GM13977 (cell line): Measurements from ENCODE around the gene IFT20.
A peak's percentile ranks its signal among the peaks of the same experiment; 100 is the strongest.

Source experiments
- DNase-seq: peaks from one replicate; pipeline ENCODE4 v3.0.0; 2012; ENCODE audit warnings: low spot score
- in situ Hi-C: fragments of 300-500 bp; cut with MboI; formaldehyde crosslinking; loops from one replicate; pipeline ENCODE4 v1.12.0; 2022; ENCODE audit warnings: low sequenced_read_pairs, low pct_unique_long_range_greater_than_20kb, mixed read lengths, inconsistent platforms; ENCODE audit not compliant: unreplicated experiment
- TF ChIP-seq, protein P1 (sequence below): IDR thresholded peaks from 2 replicates; pipeline ENCODE4 v1.5.1; 2012; ENCODE audit warnings: mild to moderate bottlenecking, control low read depth; ENCODE audit not compliant: insufficient read depth; ENCODE audit errors: extremely low read depth, missing control alignments

The IFT20 gene

GRCh38 chr17:28331891-28332420 lies 3.3 kb downstream of the IFT20 start:
- TF ChIP-seq, protein P1, sequence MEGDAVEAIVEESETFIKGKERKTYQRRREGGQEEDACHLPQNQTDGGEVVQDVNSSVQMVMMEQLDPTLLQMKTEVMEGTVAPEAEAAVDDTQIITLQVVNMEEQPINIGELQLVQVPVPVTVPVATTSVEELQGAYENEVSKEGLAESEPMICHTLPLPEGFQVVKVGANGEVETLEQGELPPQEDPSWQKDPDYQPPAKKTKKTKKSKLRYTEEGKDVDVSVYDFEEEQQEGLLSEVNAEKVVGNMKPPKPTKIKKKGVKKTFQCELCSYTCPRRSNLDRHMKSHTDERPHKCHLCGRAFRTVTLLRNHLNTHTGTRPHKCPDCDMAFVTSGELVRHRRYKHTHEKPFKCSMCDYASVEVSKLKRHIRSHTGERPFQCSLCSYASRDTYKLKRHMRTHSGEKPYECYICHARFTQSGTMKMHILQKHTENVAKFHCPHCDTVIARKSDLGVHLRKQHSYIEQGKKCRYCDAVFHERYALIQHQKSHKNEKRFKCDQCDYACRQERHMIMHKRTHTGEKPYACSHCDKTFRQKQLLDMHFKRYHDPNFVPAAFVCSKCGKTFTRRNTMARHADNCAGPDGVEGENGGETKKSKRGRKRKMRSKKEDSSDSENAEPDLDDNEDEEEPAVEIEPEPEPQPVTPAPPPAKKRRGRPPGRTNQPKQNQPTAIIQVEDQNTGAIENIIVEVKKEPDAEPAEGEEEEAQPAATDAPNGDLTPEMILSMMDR: no peak
- in situ Hi-C loops: no loop called here
- DNase-seq: no peak

DNA sequence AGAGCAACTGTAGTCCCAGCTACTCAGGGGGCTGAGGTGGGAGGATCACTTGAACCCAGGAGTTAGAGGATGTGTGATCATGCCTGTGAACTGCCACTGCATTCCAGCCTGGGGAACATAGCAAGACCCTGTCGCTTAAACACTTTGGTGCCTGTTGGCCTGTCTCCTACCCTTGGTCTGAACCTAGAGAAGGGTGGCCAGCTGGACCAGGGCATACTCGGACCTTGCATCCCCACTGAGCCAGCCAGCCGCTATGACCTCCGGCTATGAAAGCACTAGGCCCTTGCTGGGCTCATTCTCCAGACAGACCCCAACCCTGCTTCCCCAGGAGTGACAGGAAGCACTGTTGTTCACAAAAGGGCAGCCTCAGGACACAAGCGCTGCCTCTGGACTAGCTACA lies 4.6 kb downstream of the IFT20 start:
- DNase-seq: no peak
- in situ Hi-C loops: no loop called here
- TF ChIP-seq, protein P1: no peak

DNA sequence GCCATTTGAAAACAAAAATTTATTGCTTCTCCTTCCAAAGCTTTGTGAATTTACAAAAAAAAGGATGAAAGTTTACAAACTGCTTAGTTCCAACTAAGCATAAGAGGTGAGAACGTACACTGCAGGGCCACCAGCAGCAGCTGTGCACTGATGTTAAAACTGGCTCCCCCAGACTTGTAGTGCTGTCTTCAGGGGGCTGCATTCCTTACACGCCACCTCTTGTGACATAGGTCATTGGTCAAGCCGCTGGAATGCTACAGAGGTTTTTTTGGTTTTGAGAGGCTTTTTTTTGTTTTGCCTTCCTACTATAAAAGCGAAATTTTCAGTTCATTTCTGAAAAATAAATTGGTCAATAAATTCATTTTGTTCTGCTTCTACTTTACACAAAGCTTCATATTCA lies 6.9 kb downstream of the IFT20 start:
- no peak for DNase-seq
- in situ Hi-C loops: no loop called here
- TF ChIP-seq, protein P1: no peak

- in situ Hi-C loops: no loop called here
- TF ChIP-seq, protein P1: no peak
- DNase-seq: no peak
Measured at GRCh38 chr17:28327709-28328108, 7.6 kb downstream of the IFT20 start.

DNA sequence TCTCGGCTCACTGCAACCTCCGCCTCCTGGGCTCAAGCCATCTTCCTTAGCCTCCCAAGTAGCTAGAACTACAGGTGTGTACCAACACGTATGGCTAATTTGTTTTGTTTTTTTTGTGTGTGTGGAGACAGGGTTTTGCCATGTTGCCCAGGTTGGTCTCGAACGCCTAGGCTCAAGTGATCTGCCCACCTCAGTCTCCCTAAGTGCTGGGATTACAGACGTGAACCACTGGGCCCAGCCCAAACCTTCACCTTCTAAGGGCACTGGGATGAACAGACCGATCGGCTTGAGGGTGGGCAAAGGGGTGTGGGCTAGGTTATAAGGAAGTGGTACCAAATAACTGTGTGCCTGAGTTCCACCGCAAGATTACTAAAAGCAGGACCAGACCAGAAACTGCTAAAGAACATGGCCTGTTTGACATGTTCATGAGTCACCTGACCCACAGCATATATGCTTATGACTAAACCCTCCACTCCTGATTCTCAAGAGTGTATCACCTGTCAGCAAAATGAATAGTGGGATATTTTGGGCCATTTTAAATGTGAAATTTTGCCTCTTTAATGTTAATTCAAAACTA lies 8.2 kb downstream of the IFT20 start:
- DNase-seq: peak; percentile 47
- TF ChIP-seq, protein P1: no peak
- in situ Hi-C loops: no loop called here

- DNase-seq: no peak
- in situ Hi-C loops: no loop called here
- TF ChIP-seq, protein P1: no peak
Measured at GRCh38 chr17:28326114-28326513, 9.2 kb downstream of the IFT20 start.
